ENCODE measurements around the gene LONRF2. TPM values are rescaled to one million over a fixed set of nuclear protein-coding genes. Genes with fewer than 3 reads are reported as not detected.

The LONRF2 gene
- total RNA-seq, 4 donors from 2014 or later = 2.3 to 4.8 (median 2.6) TPM

DNA sequence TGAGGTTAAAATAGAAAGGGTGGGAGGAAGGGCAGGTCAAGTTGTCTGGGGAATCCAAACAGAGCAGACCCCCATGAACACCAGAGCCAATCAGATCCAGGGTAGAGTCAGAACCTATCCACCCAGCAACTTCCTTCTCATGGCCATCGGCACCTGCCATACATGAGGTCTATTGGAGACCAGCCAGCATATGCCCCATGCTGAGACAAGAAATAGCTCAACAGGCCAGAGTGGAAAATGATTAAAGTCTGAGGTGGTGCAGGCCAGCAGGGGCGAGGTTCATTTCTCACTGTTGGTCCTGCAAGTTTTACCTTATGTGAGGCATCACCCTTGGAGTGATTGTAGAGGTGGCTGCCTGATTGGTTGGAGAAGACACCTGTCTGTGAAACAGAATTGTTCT lies 89.2 kb downstream of the LONRF2 start:
- intact Hi-C loops (cut with DNase I; ENCODE audit: low total_unique reads) = no loop called here
- in situ Hi-C loops (cut with MboI; ENCODE audit: low pct_ligation_motif_present in 1 of 4, low pct_unique_long_range_greater_than_20kb in 1 of 4, low sequenced_read_pairs in 3 of 4) = loop anchor here in 1 of 4 donors (25.0 kb wide), 1 partner anchor 421 kb away; no protein-coding TSS in a partner anchor
- WGBS, 2 donors (ENCODE audit: low coverage in 1 of 2) = 76 to 87% methylated on average over 2 of the region's 2 CpGs
- no peak overlapping the region for H3K27ac ChIP-seq
- H3K4me3 ChIP-seq = no peak overlapping the region
- no peaks in the 10 kb centered on the region for H3K27me3 ChIP-seq
- no peaks in the 10 kb centered on the region for H3K4me1 ChIP-seq
- TF ChIP-seq POLR2A (IDR thresholded peaks at IDR 0.05) (no peak), POLR2AphosphoS5 (IDR thresholded peaks at IDR 0.05) (no peak), CTCF (IDR thresholded peaks at IDR 0.05) (no peak), EP300 (IDR thresholded peaks at IDR 0.05; ENCODE audit: low read depth) (no peak)
- H3K36me3 ChIP-seq = no peaks in the 10 kb centered on the region
- no peaks in the 10 kb centered on the region for H3K9me3 ChIP-seq
- no peak for DNase-seq

DNA sequence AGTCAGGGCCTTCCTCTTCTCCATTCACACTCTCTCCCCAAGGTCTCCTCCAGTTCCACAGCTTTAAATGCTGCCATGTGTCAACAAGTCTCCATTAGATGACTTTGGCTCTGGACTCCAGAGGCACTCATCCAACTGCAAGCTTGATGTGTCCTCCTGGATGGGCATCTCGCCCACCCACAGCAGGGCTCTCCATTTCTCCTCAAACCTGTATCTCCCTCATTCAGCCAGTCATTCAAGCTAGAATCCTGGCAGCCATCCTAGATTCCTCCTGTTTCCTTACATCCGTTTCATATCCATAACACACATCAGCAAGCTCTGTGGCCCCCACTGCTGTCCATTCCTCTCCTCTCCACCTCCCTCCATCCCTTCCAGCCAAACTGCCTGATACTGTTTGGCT lies 91.5 kb downstream of the LONRF2 start:
- in situ Hi-C loops (cut with MboI; ENCODE audit: low pct_ligation_motif_present in 1 of 4, low pct_unique_long_range_greater_than_20kb in 1 of 4, low sequenced_read_pairs in 3 of 4) = loop anchor here in 1 of 4 donors (25.0 kb wide), 1 partner anchor 418 kb away; no protein-coding TSS in a partner anchor
- no peaks in the 10 kb centered on the region for H3K27me3 ChIP-seq
- no peak for TF ChIP-seq POLR2A (IDR thresholded peaks at IDR 0.05)
- TF ChIP-seq EP300 (IDR thresholded peaks at IDR 0.05; ENCODE audit: low read depth) = no peak
- TF ChIP-seq CTCF (IDR thresholded peaks at IDR 0.05) = no peak
- no peak for TF ChIP-seq POLR2AphosphoS5 (IDR thresholded peaks at IDR 0.05)
- H3K4me1 ChIP-seq = no peaks in the 10 kb centered on the region
- no peak overlapping the region for H3K4me3 ChIP-seq
- H3K36me3 ChIP-seq = no peaks in the 10 kb centered on the region
- no peak for DNase-seq
- intact Hi-C loops (cut with DNase I; ENCODE audit: low total_unique reads) = no loop called here
- H3K9me3 ChIP-seq = no peaks in the 10 kb centered on the region
- H3K27ac ChIP-seq = no peak overlapping the region
- WGBS, 2 donors (ENCODE audit: low coverage in 1 of 2) = 81 to 84% methylated on average over 2 of the region's 2 CpGs

GRCh38 chr2:100228967-100229366 lies 93.3 kb downstream of the LONRF2 start:
- TF ChIP-seq CTCF (IDR thresholded peaks at IDR 0.05) (no peak), POLR2AphosphoS5 (IDR thresholded peaks at IDR 0.05) (no peak), POLR2A (IDR thresholded peaks at IDR 0.05) (no peak), EP300 (IDR thresholded peaks at IDR 0.05; ENCODE audit: low read depth) (no peak)
- in situ Hi-C loops (cut with MboI; ENCODE audit: low pct_ligation_motif_present in 1 of 4, low pct_unique_long_range_greater_than_20kb in 1 of 4, low sequenced_read_pairs in 3 of 4) (loop anchor here in 1 of 4 donors (25.0 kb wide), 1 partner anchor 417 kb away; no protein-coding TSS in a partner anchor), intact Hi-C loops (cut with DNase I; ENCODE audit: low total_unique reads) (no loop called here)
- no peaks in the 10 kb centered on the region for H3K9me3 ChIP-seq
- no peak for DNase-seq
- H3K4me3 ChIP-seq = no peak overlapping the region
- H3K27ac ChIP-seq = no peak overlapping the region
- H3K4me1 ChIP-seq = no peaks in the 10 kb centered on the region
- 80 to 86% methylated on average over 1 of the region's 1 CpG for WGBS, 2 donors (ENCODE audit: low coverage in 1 of 2)
- no peaks in the 10 kb centered on the region for H3K36me3 ChIP-seq
- no peaks in the 10 kb centered on the region for H3K27me3 ChIP-seq

- H3K9me3 ChIP-seq = no peaks in the 10 kb centered on the region
- WGBS, 2 donors (ENCODE audit: low coverage in 1 of 2) = 81 to 86% methylated on average over 3 of the region's 3 CpGs
- in situ Hi-C loops (cut with MboI; ENCODE audit: low pct_ligation_motif_present in 1 of 4, low pct_unique_long_range_greater_than_20kb in 1 of 4, low sequenced_read_pairs in 3 of 4) (loop anchor here in 1 of 4 donors (25.0 kb wide), 1 partner anchor 416 kb away; no protein-coding TSS in a partner anchor), intact Hi-C loops (cut with DNase I; ENCODE audit: low total_unique reads) (no loop called here)
- no peaks in the 10 kb centered on the region for H3K4me1 ChIP-seq
- no peaks in the 10 kb centered on the region for H3K27me3 ChIP-seq
- H3K27ac ChIP-seq = no peak overlapping the region
- H3K36me3 ChIP-seq = no peaks in the 10 kb centered on the region
- H3K4me3 ChIP-seq = no peak overlapping the region
- DNase-seq = no peak
- TF ChIP-seq POLR2AphosphoS5 (IDR thresholded peaks at IDR 0.05) (no peak), POLR2A (IDR thresholded peaks at IDR 0.05) (no peak), CTCF (IDR thresholded peaks at IDR 0.05) (no peak), EP300 (IDR thresholded peaks at IDR 0.05; ENCODE audit: low read depth) (no peak)
These were observed 93.9 kb downstream of the LONRF2 start for GRCh38 chr2:100228415-100228814.

All from transverse colon (tissue), 4 donors.